ENCODE data around the gene PLK2. TPM values are rescaled to one million over a fixed set of nuclear protein-coding genes. Genes with fewer than 3 reads are reported as not detected.

Gene PLK2
- total and polyA plus RNA-seq, 2 of the 4 experiments (the other 2 are of a cell fraction): 129 to 337 TPM

DNA sequence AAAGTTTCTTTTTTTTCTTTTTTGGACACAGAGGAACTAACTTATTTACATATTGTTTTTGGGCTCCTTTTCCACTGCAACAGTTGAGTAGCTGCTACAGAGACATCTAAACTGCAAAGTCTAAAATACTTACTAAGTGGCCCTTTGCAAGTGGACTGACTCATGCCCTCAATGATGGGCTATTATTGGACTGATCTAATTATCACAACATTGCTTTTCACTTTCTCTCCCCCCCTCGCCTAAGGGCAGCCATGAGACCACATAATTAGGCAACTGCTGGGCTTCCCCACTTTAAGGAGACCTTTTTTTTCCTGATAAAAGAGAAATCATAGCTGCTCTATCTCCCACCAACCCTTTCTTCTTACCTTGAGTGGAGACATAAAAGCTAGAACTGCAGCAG is 47.0 kb downstream of the PLK2 start:
- H3K18ac ChIP-seq (ENCODE audit: low read depth, low read length): no peak overlapping the region
- H2BK15ac ChIP-seq (ENCODE audit: low read depth, low read length): no peak overlapping the region
- H3K56ac ChIP-seq (ENCODE audit: extremely low read depth, insufficient read depth, low read length): no peak overlapping the region
- H2AK5ac ChIP-seq (ENCODE audit: low read depth, low read length): no peak overlapping the region
- H3K4me1 ChIP-seq (ENCODE audit: control insufficient read depth, insufficient read depth, low read length): 0 out of 2 replicates have a peak, but pooled peaks cover 2% of the 10 kb centered on the region
- H3K36me3 ChIP-seq (ENCODE audit: control insufficient read depth, insufficient read depth, low read length): no peaks in the 10 kb centered on the region
- WGBS, 2 experiments (ENCODE audit: extremely low coverage in 2 of 2, insufficient read length in 1 of 2): no CpG with 5 or more reads among the region's 1 CpG
- ATAC-seq (ENCODE audit: low read depth): no peak
- H3K9me1 ChIP-seq (ENCODE audit: insufficient read depth, low read length): peaks cover 4% of the 10 kb centered on the region
- intact Hi-C loops (cut with micrococcal nuclease) (no loop called here), dilution Hi-C loops (cut with HindIII; ENCODE audit: low sequenced_read_pairs, unreplicated experiment) (no loop called here), in situ Hi-C loops (cut with MboI; ENCODE audit: low sequenced_read_pairs) (no loop called here)
- H3K9me3 ChIP-seq (ENCODE audit: control insufficient read depth, insufficient read depth, low read length): no peaks in the 10 kb centered on the region
- no peak overlapping the region for H2AFZ ChIP-seq (replicated peaks; ENCODE audit: low read length, poor library complexity)
- no peak overlapping the region for H4K5ac ChIP-seq (ENCODE audit: low read depth, low read length)
- H2BK20ac ChIP-seq (ENCODE audit: low read depth, low read length): no peak overlapping the region
- ChIA-PET CTCF (interaction anchor here (1.0 kb wide), 1 partner anchor 15 kb away, joined by 4 read pairs; no protein-coding TSS in a partner anchor), POLR2A (ENCODE audit: unreplicated experiment) (no interaction called here)
- no peak for DNase-seq
- no peaks in the 10 kb centered on the region for H4K20me1 ChIP-seq (ENCODE audit: insufficient read depth, low read length)
- H3K4ac ChIP-seq (ENCODE audit: low read depth, low read length): no peak overlapping the region
- no TSS peak for BruUV-seq (replicated peaks)
- no peak overlapping the region for H2BK120ac ChIP-seq (ENCODE audit: low read depth, low read length)
- no peak overlapping the region for H4K91ac ChIP-seq (ENCODE audit: insufficient read depth, low read depth, low read length)
- no peak overlapping the region for H3K4me3 ChIP-seq (ENCODE audit: insufficient read depth, low read depth, low read length)
- H3K4me2 ChIP-seq (ENCODE audit: low read depth, low read length): no peak overlapping the region
- no peak overlapping the region for H3K14ac ChIP-seq (replicated peaks; ENCODE audit: low read depth, low read length)
- no peak for TF ChIP-seq RCOR1 (IDR thresholded peaks at IDR 0.05; ENCODE audit: insufficient replicate concordance, low read length)
- no peak for TF ChIP-seq CHD1 (IDR thresholded peaks at IDR 0.05; ENCODE audit: low read depth, low read length)
- TF ChIP-seq, protein P1, sequence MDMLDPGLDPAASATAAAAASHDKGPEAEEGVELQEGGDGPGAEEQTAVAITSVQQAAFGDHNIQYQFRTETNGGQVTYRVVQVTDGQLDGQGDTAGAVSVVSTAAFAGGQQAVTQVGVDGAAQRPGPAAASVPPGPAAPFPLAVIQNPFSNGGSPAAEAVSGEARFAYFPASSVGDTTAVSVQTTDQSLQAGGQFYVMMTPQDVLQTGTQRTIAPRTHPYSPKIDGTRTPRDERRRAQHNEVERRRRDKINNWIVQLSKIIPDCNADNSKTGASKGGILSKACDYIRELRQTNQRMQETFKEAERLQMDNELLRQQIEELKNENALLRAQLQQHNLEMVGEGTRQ (IDR thresholded peaks at IDR 0.05; ENCODE audit: low read depth, low read length): no peak
- no peak for TF ChIP-seq SMC3 (IDR thresholded peaks at IDR 0.05; ENCODE audit: low read depth, low read length)
- no peak for TF ChIP-seq RFX5 (IDR thresholded peaks at IDR 0.05; ENCODE audit: low read depth, low read length)
- no peak overlapping the region for H2AK9ac ChIP-seq (replicated peaks; ENCODE audit: low read depth, low read length, poor library complexity)
- H3K27me3 ChIP-seq (ENCODE audit: control insufficient read depth, insufficient read depth, low read length): no peaks in the 10 kb centered on the region
- H3K9ac ChIP-seq (ENCODE audit: low read depth, low read length): no peak overlapping the region
- H3K79me1 ChIP-seq (ENCODE audit: low read depth in 1 of 2, low read length in 2 of 2): no peaks in the 10 kb centered on the region
- H2BK5ac ChIP-seq (ENCODE audit: low read depth, low read length, poor library complexity, severe bottlenecking): no peak overlapping the region
- H3K27ac ChIP-seq (ENCODE audit: insufficient read depth, low read length): no peak overlapping the region
- no peak overlapping the region for H4K8ac ChIP-seq (ENCODE audit: low read depth in 2 of 2, low read length in 2 of 2)
- no peak overlapping the region for H3K23ac ChIP-seq (ENCODE audit: low read depth, low read length)

All from IMR-90 (cell line).